ENCODE data around the gene TTC38.

Gene TTC38

GRCh38 chr22:46267431-46268279 is at the start of gene TTC38:
TTC38 (plus strand) TSS chr22:46268008; CDS start chr22:46268040, 32 bp downstream.
- DNase-seq (ENCODE audit: low read depth): peak; percentile 42

DNA sequence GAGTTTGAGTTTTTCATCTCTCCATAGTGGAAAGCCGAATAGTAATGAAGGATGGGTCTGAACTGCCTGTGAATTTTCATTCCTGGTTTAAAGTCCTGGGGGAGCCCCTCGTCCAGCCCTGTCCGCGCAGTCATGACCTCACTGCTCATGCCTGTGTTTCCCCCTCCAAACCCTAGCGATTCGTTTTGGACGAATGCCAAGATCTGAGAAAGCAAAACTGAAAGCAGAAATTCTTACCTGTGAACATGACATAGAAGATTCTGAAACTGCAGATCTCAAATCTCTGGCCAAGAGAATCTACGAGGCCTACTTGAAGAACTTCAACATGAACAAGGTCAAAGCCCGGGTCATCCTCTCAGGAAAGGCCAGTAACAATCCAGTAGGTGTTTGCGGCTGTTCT is 48.2 kb upstream of the TTC38 start:
- DNase-seq (ENCODE audit: low read depth): no peak

GRCh38 chr22:46220921-46221320 is 46.9 kb upstream of the TTC38 start:
- DNase-seq (ENCODE audit: low read depth): no peak

- no peak for DNase-seq (ENCODE audit: low read depth)
Observed at GRCh38 chr22:46224044-46224897, 43.5 kb upstream of the TTC38 start.

GRCh38 chr22:46224898-46225290 is 42.9 kb upstream of the TTC38 start:
- DNase-seq (ENCODE audit: low read depth): no peak

- DNase-seq (ENCODE audit: low read depth): no peak
Observed at GRCh38 chr22:46225631-46226030, 42.2 kb upstream of the TTC38 start.

DNA sequence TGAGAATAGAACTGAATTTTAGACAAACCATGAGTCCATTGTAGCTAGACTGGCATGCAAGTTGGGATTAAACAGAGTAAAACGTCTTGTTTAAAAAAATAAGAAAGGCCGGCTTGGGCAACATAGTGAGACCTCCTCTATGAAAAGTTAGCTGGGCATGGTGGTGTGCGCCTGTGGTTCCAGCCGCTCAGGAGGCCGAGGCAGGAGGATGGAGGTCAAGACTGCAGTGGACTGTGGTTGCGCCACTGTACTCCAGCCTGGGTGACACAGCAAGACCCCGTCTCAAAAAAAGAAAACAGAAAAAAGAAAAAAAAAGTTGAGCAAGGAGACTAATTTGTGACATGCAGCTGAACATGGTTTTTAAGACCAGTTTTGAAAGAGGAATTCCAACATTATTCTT is 41.2 kb upstream of the TTC38 start:
- DNase-seq (ENCODE audit: low read depth): no peak

DNA sequence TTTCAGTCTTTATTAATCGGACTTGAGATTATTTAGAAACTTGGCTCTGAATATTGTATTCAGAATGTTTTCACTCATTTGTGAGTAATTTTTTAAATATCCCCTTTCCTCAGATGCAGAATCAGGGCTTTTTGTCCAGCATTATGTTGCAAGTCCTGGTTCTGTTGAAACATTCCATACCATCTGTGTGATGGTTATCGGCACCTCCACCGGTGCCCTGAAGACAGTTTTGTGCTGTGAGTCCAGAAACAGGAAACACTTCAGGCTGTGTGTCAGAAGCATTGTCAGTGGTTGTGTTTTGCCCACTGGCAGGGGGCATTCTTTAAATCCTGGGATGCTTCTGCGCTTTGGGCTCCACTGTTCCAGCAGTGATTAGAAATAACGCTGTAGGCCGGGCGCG is 38.1 kb upstream of the TTC38 start:
- no peak for DNase-seq (ENCODE audit: low read depth)

- no peak for DNase-seq (ENCODE audit: low read depth)
Observed at GRCh38 chr22:46230262-46230901, 37.4 kb upstream of the TTC38 start.

DNA sequence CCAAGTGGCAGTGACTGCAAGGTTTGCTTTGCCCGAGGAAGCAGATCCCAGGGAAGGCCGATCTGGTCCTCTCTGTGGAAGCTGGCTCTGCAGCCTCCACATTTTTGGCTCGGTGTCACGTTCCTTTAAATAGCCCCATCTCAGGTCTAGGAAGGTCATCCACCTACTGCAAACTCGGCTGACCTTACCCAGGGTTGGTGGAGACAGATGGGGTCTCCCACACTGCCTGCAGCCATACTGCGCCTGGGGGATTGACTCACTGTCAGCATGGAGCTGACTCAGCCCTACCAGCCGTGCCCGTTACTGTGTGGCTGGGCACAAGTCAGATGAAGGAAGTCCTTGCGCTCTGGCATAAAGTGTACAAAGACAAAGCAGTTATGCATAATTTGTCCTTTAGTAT is 34.6 kb upstream of the TTC38 start:
- no peak for DNase-seq (ENCODE audit: low read depth)

DNA sequence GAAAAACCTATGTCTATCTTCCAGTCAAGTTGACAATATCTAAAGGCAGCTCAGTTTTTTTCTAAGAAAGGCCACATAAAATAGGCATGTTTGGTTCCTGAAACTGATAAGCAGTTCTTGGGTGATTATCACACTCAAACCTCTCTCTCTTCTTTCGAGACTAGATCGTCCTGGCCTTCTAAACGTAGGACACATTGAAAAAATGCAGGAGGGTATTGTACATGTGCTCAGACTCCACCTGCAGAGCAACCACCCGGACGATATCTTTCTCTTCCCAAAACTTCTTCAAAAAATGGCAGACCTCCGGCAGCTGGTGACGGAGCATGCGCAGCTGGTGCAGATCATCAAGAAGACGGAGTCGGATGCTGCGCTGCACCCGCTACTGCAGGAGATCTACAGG is 32.8 kb upstream of the TTC38 start:
- DNase-seq (ENCODE audit: low read depth): no peak

DNA sequence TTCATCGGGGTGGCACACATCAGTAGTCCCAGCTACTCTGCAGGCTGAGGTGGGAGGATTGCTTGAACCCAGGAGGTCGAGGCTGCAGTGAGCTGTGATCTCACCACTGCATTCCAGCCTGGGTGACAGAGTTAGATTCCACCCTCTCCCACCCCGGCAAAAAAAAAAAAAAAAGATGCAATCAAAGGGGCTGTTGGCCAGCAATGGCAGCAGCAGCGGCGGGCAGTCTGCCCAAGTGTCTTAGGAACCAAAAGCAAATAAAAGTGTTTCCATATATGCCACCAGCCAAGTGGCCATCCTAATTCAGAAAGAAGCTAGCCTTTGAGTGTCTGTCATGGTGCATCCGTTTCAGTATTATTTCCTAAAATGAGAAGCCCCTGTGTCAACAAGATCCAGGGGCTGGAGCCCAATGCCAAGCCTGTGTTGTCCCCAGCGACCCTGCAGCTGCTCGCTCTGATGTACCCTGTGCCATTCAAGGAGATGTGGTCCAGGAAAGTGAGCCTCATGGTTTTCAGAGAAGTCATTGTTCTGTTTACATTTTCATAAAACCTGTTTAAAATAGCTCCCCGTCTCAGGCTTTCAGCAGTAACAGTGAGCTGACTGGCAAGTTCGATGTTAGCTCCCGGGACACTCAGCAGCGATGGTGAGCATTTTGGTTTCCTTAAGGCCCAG is 30.2 kb upstream of the TTC38 start:
- no peak for DNase-seq (ENCODE audit: low read depth)

GRCh38 chr22:46238541-46238940 is 29.3 kb upstream of the TTC38 start:
- DNase-seq (ENCODE audit: low read depth): no peak

DNA sequence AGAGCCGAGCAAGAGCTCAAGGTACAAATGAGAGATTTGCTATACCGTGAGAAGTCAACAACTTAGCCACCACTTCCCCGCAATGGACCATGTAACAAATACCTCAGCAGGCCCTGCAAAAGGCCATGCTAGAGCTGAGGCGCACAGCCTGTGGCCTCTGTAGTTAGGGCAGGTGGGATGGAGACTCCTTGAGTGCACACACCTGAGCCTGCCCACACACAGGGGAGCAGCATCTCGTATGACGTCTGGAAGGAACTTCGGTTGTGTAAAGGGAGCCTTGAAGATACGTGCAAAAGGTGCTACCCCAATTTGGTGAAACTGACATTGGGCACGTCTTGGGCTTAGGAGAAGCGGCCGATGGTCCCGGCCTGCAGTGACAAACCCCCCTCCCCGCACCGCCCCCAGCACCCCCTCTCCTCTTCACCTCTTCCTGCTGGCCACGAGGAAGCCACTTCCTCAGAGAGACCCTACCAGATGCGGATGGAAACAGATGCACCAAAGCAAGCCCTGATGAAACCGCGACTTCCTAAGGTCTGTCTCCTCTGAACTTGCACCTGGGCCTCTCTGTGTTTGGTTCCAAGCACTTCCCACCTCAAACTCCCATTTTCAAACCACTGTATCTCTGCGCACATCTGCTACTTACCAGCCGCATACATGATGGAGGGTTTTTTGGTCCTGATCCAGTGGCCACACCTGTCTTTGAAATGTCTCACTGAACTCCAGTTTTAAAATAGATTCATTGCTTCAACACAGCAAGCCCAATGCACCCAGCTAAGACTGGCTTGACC is 28.4 kb upstream of the TTC38 start:
- no peak for DNase-seq (ENCODE audit: low read depth)

GRCh38 chr22:46240073-46240472 is 27.7 kb upstream of the TTC38 start:
- DNase-seq (ENCODE audit: low read depth): no peak

GRCh38 chr22:46240506-46240905 is 27.3 kb upstream of the TTC38 start:
- no peak for DNase-seq (ENCODE audit: low read depth)

DNA sequence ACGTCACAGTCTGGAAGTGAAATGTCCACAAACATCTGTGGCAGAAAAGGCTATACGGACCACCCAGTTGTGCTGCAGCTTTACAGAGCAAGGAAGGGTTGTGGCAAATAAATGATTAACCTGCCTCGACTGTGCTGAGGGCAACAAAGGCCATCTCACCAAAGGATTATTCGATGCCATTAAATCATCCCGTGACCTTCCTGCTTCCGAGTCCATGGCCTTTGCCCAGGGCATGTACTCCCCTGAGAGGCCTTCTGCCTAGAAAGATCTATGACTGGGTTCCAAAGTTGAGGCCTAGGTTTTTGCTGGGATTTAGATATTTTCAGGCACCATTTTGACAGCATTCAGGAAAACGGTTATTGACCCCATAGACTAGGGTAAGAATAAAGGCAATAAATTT is 26.9 kb upstream of the TTC38 start:
- DNase-seq (ENCODE audit: low read depth): no peak

- no peak for DNase-seq (ENCODE audit: low read depth)
Observed at GRCh38 chr22:46241396-46242007, 26.3 kb upstream of the TTC38 start.

DNA sequence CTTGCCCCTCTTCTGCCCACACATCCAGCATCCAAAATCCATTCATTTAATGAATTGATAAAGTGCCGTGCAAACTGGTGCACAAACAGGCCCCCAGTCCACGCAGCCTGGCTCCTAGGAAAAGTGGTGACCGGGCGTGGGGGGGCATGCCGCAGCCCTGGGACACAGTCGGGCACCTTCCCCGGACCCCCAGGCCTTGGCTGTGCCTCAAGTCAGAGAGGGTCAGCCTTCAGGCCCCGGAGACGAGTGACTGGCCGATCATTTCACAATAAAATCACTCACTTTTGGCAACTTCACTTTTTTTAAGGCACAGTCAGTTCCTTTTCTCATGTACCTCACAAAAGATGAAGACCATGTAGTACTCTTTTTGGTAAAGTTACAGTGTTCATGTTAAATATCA is 25.7 kb upstream of the TTC38 start:
- DNase-seq (ENCODE audit: low read depth): no peak

GRCh38 chr22:46244771-46245170 is 23.0 kb upstream of the TTC38 start:
- no peak for DNase-seq (ENCODE audit: low read depth)

DNA sequence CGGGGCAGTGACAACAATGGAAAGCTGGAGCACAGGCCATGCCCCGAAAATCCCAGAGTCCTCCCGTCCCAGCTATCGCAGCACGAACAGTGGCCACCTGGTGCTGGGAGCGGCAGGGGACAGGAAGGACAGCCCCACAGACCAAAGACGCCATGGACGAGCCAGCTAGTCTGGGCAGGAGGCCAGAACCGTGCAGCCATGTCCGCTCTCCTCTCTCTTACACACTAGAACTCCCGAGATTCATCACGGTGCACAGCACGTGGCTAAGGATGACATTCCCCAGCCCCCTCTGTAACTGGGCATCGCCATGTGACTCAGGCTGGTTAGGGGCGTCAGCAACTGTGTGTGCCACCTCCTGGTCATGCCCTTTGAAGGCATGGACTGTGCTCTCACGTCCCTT is 22.3 kb upstream of the TTC38 start:
- no peak for DNase-seq (ENCODE audit: low read depth)

All from stimulated activated CD8-positive, alpha-beta memory T cell treated with anti-CD3 and anti-CD28 coated beads, Interleukin-12 subunit alpha, Interleukin-12 subunit beta, amount 100 ng/mL, for 4 hours (primary cell).